GM19397 (cell line): ENCODE data around the gene ADIPOR2.
"Not testable (repeated sequence)": the region's sequence is repeated elsewhere in the genome, so short reads cannot be mapped to it uniquely, and the experiment has no call there.

ENCODE experiments used
- ATAC-seq: cut with Tn5 transposase; IDR thresholded peaks from one replicate; pipeline ENCODE4 v1.9.1; 2021; ENCODE audit warnings: mild to moderate bottlenecking, moderate library complexity; ENCODE audit not compliant: unreplicated experiment

ADIPOR2 gene

DNA sequence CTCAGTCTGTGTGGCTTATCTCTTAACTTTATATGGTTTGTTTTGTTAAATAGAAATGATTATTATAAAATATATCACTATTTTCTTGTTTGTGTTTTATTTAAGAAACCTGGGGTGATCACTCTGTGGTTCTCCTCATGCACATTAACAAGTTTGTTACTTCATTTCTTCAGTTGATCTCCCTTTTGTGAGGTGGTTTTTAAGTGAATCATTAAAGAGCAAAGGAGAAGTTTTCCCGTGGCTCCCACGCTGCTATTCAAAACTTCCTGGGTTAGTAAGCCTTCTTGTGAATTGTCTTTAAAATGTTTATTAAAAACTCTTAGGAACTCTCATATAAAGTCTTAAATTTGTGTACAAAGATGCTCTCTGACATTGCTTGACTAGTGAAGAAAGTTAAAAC lies 11.8 kb downstream of the ADIPOR2 start:
- no peak for ATAC-seq

DNA sequence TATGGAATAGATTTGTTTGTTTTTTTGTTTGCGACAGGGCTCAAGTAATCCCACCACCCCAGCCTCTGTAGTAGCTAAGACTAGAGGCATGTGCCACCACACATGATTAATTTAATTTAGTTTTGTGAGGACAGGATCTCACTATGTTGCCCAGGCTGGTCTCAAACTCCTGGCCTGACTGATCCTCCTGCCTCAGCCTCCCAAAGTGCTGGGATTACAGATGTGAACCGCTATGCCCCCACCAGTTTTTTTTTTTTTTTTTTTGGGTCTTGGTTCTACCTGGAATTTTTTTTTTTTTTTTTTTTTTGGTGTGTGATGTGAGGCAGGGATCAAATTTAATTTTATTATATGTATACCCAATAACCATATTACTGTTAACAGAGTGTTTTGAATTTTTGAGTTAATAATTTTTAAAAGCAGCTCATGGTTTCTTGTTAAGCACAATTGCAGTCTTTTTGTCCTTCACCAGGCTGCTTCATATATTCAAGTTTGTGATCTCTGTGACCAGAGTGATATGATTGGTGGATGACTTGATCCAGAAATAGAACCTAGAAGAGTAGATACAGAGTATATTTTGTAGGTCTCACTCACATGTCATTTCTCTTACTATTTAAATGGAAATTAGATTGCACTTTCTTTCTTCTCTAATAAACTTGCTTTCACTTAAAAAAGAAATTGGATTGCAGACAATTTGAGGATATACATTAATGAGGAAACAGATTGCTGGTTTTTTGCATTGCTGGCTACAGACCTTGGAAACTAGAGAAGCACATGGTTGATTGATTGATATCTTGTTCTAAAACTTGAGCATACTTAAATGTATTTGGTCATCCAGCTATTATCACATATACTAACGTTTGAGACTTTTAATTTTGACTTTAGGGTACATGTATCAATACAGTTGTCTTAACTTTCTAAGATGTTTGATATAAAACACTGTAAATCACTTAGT lies 13.2 kb downstream of the ADIPOR2 start:
- no peak for ATAC-seq

DNA sequence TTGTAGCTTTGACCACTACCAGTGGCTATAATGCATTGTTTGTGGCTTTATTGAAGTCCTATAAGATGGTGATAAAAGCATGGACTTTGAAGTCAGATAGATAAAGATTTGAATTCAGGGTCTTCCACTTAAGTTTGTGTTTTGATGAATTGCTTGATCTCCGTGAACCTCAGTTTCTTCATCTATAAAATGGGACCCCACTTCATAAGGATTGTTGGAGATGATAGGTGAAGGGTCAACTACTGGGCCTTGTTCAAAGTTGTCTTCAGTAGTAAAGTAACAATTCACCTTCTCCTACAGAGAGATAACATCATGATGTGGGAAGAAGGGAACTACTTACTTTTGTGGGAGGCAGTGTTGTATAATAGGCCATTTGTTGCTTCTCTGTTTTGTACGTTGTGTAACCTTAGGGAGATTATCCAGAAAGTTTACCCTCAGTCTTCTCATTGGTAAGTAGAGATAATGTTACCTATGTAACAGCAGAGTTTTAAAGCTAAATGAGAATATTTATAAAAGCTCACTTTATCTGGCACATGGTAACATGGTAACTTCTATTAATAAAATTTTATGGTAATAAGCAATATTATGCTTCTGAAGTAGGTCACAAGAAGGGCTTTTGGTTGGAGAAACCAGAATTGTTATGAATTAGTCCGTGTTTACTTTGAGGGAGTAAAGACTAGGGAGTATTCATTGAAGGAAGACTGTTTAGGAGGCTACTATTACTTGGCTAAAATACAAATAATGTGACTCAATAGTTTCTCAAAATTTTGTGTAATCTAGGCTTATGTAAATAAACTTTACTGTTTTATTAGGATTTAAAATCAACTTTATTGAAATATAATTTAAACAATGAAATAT lies 15.1 kb downstream of the ADIPOR2 start:
- ATAC-seq: no peak

DNA sequence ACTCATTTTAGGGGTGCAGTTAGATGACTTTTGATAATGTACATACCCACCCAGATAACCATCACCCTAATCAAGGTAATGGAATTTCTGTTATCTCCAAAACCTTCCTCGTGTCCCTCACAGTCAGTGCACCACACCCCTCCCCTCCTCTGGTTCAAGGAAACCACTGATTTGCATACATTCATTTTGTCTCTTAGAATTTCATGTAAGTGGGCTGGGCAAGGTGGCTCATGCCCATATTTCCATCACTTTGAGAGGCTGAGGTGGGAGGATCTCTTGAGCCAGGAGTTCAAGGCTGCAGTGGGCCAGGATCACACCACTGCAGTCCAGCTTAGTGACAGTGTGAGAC lies 15.7 kb downstream of the ADIPOR2 start:
- ATAC-seq: no peak

DNA sequence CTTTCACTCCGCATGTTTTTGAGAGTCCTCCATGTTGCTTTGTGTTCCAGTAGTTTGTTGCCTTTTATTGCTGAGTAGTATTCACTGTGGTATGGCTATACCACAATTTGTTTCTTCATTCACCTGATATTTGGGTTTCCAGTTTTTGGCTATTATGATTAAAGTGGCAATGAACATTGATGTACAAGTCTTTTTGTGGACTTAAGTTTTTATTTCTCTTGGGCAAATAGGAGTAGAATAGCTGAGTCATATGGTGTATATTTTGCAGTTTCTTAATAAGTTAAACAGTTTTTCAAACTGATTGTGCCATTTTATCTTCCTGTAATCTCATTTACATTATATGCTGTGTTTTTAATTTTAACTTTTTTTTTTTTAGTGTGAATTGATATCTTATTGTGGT lies 16.2 kb downstream of the ADIPOR2 start:
- no peak for ATAC-seq

DNA sequence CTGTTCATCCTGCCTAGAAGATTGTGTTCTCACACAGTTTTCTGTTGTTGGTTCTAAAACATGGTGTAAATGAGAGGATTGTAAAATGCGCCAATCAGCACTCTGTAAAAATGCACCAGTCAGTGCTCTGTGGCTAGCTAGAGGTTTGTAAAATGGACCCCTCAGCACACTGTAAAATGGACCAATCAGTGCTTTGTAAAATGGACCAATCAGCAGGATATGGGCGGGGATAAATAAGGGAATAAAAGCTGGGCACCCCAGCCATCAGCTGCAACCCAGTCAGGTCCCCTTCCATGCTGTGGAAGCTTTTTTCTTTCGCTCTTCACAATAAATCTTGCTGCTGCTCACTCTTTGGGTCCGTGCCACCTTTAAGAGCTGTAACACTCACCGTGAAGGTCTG lies 19.1 kb downstream of the ADIPOR2 start:
- ATAC-seq: not testable (repeated sequence)

DNA sequence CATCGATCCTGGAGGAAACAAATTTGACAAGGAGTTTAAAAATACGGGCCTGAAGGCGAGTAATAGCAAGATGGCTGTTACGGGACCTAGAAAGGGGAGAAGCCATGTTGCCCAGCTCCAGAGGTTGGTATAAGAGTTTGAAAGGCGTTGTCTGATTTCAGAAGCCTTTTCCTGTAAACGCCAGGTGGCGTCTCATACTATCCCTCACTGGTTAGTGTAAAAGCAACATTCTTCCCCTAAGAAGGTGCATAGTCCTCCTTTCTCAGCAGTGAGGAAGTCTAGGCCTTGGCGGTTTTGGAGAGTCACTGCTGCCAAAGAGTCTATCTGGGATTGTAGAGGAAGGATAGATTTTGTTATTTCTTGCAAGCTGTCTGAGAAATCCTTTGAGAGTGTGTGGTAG lies 20.0 kb downstream of the ADIPOR2 start:
- ATAC-seq: not testable (repeated sequence)

DNA sequence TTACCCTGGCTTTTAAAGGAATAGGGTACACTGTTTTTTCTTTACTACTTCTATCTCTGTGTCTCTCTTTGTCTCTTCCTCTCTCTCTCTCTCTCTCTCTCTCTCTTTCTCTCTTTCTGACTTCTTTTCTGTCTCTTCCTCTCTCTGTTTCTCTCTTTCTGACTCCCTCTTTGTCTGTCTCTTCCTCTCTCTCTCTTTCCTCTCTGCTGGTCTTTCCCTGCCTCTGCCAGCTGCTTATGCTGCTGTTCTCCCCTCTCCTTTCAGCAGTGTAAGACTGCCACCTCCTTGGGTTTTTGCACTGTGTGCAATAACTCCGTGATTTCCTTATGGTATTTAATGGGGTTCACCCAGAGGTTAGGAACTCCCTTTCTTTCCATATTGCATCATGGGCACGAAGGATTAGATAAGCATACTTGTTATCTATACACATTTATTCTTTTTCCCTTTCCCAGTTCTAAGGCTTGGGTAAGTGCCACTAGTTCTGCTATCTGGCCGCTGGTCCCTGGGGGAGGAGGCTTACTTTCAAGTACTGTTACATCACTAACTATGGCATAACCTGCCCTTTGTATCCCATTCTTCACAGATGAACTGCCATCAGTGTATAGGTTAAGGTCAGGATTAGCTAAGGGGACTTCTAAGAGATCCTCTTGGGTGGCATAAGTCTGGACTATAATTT lies 20.8 kb downstream of the ADIPOR2 start:
- ATAC-seq: not testable (repeated sequence)

DNA sequence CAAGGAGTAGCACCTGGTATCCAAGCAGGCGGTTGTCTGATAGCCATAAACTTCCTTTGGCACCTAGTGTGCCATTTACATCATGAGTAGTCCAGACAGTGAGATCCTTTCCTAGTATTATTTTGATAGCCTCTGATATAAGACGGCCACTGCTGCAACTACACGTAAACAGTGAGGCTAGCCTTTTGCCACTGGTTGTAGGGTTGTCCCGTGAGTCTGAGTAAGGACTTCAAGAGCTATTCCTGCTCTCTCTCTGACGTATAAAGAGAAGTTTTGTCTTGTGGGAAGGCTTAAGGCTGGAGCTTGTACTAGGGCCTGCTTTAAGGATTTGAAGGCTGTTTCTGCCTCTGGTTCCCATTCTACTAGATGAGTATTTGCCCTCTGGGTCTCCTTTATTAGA lies 21.4 kb downstream of the ADIPOR2 start:
- ATAC-seq: not testable (repeated sequence)

DNA sequence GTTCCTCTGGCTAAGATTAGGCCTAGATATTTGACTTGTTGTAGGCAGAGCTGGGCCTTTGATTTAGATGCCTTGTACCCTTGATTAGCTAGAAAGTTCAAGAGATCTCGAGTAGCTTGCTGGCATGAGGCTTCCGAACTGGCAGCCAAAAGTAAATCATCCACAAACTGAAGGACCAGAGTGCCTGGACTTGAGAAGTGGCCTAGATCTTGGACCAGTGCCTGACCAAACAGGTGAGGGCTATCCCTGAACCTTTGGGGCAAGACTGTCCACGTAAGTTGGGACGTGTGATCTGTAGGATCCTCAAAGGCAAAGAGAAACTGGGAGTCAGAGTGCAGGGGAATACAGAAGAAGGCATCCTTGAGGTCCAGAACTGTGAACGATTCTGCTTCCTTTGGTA lies 22.0 kb downstream of the ADIPOR2 start:
- ATAC-seq: not testable (repeated sequence)

DNA sequence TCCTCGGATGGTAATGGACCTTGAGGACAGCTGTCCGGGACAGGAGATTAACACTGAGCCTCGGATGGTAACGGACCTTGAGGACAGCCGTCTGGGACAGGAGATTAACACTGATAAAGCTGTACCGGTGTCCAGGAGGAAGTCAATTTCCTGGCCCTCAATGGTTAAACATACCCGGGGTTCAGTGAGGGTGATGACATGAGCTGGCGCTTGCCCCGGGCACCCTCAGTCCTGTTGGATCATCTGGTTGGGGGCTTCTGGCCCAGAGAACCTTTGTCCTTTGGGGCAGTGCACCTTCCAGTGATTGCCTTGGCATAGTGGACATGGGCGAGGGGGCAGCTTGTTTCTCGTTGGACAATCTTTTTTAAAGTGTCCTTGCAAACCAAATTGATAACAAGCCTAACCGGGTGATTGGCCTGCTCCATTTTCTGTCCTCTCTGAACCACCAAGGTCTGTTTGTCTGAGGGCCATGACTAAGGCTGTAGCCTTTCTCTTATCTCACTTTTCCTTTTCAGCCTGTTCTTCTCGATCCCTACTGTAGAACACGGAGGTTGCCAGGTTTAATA lies 23.0 kb downstream of the ADIPOR2 start:
- ATAC-seq: not testable (repeated sequence)

DNA sequence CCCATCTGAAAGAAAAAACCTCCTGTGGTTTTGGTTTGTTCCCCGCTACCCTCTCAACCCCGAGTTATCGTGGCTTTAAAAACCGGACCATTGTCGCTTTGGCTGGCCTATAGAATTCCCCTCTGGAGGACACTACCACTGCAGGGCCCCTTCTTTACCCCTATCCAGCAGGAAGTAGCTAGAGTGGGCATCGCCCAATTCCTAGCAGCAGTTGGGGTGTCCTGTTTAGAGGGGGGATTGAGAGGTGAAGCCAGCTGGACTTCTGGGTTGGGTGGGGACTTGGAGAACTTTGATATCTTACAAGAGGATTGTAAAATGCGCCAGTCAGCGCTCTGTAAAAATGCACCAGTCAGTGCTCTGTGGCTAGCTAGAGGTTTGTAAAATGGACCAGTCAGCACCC lies 24.6 kb downstream of the ADIPOR2 start:
- ATAC-seq: not testable (repeated sequence)

DNA sequence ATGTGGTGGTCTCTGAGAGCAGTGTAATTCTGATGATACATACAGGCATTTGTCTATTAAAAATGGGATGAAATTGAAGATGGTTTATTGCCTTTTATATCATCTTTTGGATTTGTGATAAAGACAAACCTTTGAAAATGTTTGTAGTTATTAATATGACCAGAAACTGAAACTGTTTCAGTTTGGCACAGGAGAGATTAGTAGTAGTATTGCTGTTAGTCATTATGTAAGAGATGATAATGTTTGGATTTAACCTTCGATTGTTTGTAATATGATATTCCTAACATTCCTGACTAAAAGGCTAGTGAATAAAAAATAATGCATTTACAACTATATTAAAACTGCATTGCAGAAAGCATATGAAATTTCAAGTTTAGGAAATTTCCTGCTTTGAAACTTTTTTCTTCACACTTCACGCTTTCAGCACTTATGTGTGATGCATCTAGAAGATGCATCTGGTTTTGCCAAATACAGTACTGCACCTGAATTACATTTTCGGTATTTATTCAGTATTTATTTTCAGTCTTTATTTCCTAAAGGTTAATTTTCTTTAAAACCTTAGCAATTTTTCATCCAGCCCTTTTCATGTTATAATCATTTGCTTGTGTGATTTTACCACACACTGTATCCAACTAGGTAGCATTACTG lies 25.5 kb downstream of the ADIPOR2 start:
- ATAC-seq: no peak

DNA sequence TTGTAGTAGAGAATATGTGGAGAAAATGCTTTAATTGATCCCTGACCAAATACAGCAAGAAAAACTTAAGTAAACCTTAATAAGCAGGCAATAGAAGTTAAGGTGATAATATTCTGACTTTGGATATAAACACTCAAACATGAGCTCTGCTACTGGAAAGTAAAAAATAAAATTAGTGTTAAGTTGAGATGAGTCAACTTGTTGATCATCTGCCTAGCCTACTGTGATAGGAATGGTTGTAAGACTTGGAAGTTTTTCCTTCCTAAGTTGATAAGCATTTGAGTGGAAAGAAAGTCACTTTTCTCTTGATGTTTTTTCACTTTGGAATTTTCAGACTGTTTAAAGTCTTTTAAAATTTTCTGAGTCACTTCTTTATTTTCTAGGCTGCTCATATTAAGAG lies 26.0 kb downstream of the ADIPOR2 start:
- no peak for ATAC-seq

DNA sequence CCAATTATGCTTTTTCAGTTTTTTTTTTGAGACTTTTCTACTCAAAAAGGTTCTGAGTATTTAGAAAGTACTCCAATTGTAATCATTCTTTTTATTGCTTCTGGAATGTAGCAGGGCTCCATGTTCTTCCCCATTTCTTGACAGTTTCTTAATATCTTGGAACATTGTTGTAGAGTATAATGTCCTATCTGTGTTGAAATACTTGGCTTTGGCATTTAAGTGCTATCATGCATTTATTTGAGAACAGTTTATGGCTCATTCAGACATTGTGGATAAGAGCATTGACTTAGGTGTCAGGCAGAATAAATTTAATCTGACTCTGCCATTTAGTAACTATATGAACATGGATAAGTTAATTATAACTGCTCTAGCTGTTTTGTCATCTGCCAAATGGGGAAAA lies 28.3 kb downstream of the ADIPOR2 start:
- no peak for ATAC-seq

DNA sequence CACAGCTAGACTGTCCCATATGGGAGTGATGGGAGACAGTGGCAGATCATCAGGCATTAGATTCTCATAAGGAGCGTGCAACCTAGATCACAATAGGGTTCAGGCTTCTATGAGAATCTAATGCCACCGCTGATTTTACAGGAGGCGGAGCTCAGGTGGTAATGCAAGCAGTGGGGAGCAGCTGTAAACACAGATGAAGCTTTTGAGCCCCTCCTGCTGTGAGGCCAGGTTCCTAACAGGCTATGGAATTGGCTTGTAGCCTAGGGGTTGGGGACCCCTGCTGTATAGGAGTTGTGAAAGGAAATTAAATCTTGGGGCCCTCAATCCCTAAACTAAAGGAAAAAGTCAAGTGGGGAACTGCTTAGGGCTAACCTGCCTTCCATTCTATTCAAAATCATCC lies 29.6 kb downstream of the ADIPOR2 start:
- no peak for ATAC-seq

DNA sequence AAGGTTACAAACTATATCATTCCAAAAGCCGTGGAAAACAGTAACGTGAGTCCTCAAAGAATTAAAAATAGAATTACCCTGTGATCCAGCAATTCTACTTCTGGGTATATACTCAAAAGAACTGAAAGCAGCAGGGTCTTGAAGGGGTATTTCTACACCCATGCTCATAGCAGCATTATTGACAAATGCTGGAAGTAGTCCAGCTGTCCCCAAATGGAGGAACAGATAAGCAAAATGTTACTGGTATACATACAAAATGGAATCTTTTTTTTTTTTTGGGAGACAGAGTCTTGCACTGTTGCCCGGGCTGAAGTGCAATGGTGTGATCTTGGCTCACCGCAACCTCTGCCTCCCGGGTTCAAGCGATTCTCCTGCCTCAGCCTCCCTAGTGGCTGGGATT lies 32.9 kb downstream of the ADIPOR2 start:
- no peak for ATAC-seq

DNA sequence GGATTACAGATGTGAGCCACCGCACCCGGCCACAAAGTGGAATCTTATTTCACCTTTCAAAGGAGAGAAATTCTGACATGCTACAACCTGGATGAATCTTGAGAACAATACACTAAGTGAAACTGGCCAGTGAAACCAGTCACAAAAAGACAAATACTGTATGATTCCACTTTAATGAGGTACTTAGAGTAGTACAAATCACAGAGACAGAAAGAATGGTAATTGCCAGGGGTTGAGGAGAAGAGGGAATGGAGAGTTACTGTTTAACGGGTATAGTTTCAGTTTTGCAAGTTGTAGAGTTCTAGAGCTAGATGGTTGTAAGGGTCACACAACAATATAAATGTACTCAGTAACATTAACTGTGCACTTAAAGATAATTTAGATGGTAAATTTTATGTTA lies 33.4 kb downstream of the ADIPOR2 start:
- no peak for ATAC-seq

DNA sequence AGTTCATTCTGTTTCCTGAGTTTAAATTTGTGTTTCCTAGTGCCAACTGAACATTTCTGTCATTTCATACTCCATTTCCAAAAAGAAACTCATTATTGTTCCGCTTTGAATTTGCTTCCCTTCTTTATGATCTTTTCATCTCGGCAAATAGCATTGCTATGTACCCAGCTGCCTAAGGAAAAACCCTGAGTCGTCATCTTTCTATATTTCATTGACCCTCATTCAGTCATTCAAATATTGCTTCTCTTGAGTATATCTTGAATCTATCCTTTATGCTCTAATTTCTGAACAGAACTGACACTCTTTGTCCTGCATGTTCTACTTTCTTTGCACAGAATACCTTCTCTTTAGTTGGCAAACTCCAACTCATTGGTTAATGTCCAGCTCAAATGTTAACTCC lies 35.9 kb downstream of the ADIPOR2 start:
- no peak for ATAC-seq

DNA sequence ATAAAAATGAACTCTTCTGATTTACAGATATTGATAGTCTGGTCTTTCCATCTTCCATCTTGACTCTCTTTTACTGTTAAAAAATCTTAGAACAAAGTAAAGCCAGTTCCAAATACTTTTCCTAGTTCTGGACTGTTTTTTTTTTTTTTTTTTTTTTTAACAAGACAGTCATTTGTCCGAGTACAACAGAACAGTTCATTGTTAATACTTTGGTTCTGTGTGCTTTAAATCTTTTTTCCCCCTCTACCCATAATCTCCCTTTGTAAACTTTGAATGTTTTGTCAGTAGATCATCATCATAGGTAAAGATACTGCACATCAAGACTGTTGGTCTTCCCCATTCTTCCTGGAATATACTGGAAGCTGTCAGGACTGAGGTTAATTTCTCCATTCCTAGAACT lies 38.0 kb downstream of the ADIPOR2 start:
- no peak for ATAC-seq
